ENCODE measurements around the gene ACVRL1.
"Not testable (repeated sequence)": the region's sequence is repeated elsewhere in the genome, so short reads cannot be mapped to it uniquely, and the experiment has no call there.

ACVRL1 gene

GRCh38 chr12:51884676-51885229 lies 22.6 kb upstream of the ACVRL1 start:
- DNase-seq (ENCODE audit: low read depth), result peak; percentile 50
- no peak for TF ChIP-seq CTCF (IDR thresholded peaks at IDR 0.05; ENCODE audit: insufficient read depth, low read depth, low read length, missing control alignments)
- no peak overlapping the region for H3K4me3 ChIP-seq (ENCODE audit: low read length)

GRCh38 chr12:51885294-51886020 lies 21.8 kb upstream of the ACVRL1 start:
- DNase-seq (ENCODE audit: low read depth); H3K4me3 ChIP-seq (ENCODE audit: low read length): not testable (repeated sequence)

GRCh38 chr12:51886021-51886710 lies 21.1 kb upstream of the ACVRL1 start:
- H3K4me3 ChIP-seq (ENCODE audit: low read length), result no peak overlapping the region
- DNase-seq (ENCODE audit: low read depth), result peak; percentile 80
- TF ChIP-seq CTCF (IDR thresholded peaks at IDR 0.05; ENCODE audit: insufficient read depth, low read depth, low read length, missing control alignments), result no peak

GRCh38 chr12:51887476-51888315 lies 19.6 kb upstream of the ACVRL1 start, which contains the start of gene ANKRD33:
Gene ANKRD33 (plus strand): TSS chr12:51888103. CDS start chr12:51888187, 84 bp downstream.
- H3K4me3 ChIP-seq (ENCODE audit: low read length), result no peak within 1 kb of the TSS
- peak; percentile 27 for DNase-seq (ENCODE audit: low read depth)
- no peak for TF ChIP-seq CTCF (IDR thresholded peaks at IDR 0.05; ENCODE audit: insufficient read depth, low read depth, low read length, missing control alignments)

- no peak for DNase-seq (ENCODE audit: low read depth)
- TF ChIP-seq CTCF (IDR thresholded peaks at IDR 0.05; ENCODE audit: insufficient read depth, low read depth, low read length, missing control alignments), result no peak
- no peak overlapping the region for H3K4me3 ChIP-seq (ENCODE audit: low read length)
Observed at GRCh38 chr12:51888316-51889215, 18.7 kb upstream of the ACVRL1 start.

- H3K4me3 ChIP-seq (ENCODE audit: low read length), result no peak overlapping the region
- TF ChIP-seq CTCF (IDR thresholded peaks at IDR 0.05; ENCODE audit: insufficient read depth, low read depth, low read length, missing control alignments), result no peak
- no peak for DNase-seq (ENCODE audit: low read depth)
Observed at GRCh38 chr12:51889216-51890132, 17.8 kb upstream of the ACVRL1 start.
